Endodermal cell (in vitro differentiated cells): ENCODE data around the gene NPSR1. TPM values are rescaled to one million over a fixed set of nuclear protein-coding genes. Genes with fewer than 3 reads are reported as not detected.
A peak's percentile ranks its signal among the peaks of the same experiment; 100 is the strongest.

Experiments
- DNase-seq: peaks from one replicate; pipeline ENCODE4 v3.0.0-alpha.2; 2017
- H3K27ac ChIP-seq: 2 replicates; pipeline ENCODE4 v1.5.1; 2013; ENCODE audit warnings: mild to moderate bottlenecking, low read depth, low read length, moderate library complexity
- H3K27me3 ChIP-seq: 2 replicates; pipeline ENCODE4 v1.6.1; 2013; ENCODE audit warnings: mild to moderate bottlenecking, low read length, moderate library complexity; ENCODE audit not compliant: insufficient read depth, control insufficient read depth, poor library complexity, severe bottlenecking
- H3K36me3 ChIP-seq: 2 replicates; pipeline ENCODE4 v1.7.0; 2013; ENCODE audit warnings: mild to moderate bottlenecking, low read length, moderate library complexity; ENCODE audit not compliant: control insufficient read depth, insufficient read depth
- H3K4me1 ChIP-seq: one replicate; pipeline ENCODE4 v1.7.0; 2013; ENCODE audit warnings: low read length; ENCODE audit not compliant: control insufficient read depth, insufficient read depth
- H3K4me3 ChIP-seq: 2 replicates; pipeline ENCODE4 v1.5.1; 2013; ENCODE audit warnings: mild to moderate bottlenecking, low read length, moderate library complexity
- H3K9ac ChIP-seq: 2 replicates; pipeline ENCODE4 v1.6.1; 2013; ENCODE audit warnings: mild to moderate bottlenecking, low read length, moderate library complexity; ENCODE audit not compliant: poor library complexity, severe bottlenecking; ENCODE audit errors: extremely low read depth
- H3K9me3 ChIP-seq: 2 replicates; pipeline ENCODE4 v1.6.1; 2013; ENCODE audit warnings: mild to moderate bottlenecking, low read length, moderate library complexity; ENCODE audit not compliant: control insufficient read depth
- H3K27ac Mint-ChIP-seq: 2 replicates; pipeline ENCODE4 v1.8.0; 2020; ENCODE audit warnings: mixed read lengths
- H3K27me3 Mint-ChIP-seq: 2 replicates; pipeline ENCODE4 v1.8.0; 2021; ENCODE audit warnings: mild to moderate bottlenecking, mixed read lengths; ENCODE audit not compliant: insufficient read depth
- H3K36me3 Mint-ChIP-seq: 2 replicates; pipeline ENCODE4 v1.8.0; 2020; ENCODE audit warnings: low read depth, mixed read lengths
- H3K4me1 Mint-ChIP-seq: 2 replicates; pipeline ENCODE4 v1.8.0; 2020; ENCODE audit warnings: mixed read lengths
- H3K4me3 Mint-ChIP-seq: 2 replicates; pipeline ENCODE4 v1.8.0; 2020; ENCODE audit warnings: mild to moderate bottlenecking, moderate library complexity, mixed read lengths
- H3K9me3 Mint-ChIP-seq: 2 replicates; pipeline ENCODE4 v1.8.0; 2020; ENCODE audit warnings: mild to moderate bottlenecking, mixed read lengths
- CTCF ChIP-seq: fragments of 200-600 bp; sonication (generic); conservative IDR thresholded peaks from 2 replicates; pipeline ENCODE4 v1.5.0; 2021; ENCODE audit warnings: antibody characterized with exemption, mild to moderate bottlenecking
- WGBS, 2 experiments: methylation state at CpG; one replicate each; pipeline versions ENCODE4 v1.1.5 to v1.1.7; 2013; ENCODE audit warnings: missing lambda C conversion rate in 2 of 2, mixed read lengths in 1 of 2; ENCODE audit not compliant: insufficient coverage in 1 of 2, insufficient read length in 1 of 2; 5-methylcytosine and 5-hydroxymethylcytosine counted together
- total RNA-seq, 2 donors: library from RNA; stranded (reverse); fragmentation: NEBNext Ultra II Directional in 1 of 2; extraction: Animal tissue kit (Norgen Biotek cat#: 25700) in 1 of 2; gene quantifications; 2 replicates in 1 of 2; 3 replicates in 1 of 2; pipeline ENCODE4 v1.2.1, GENCODE V29; 2021

Gene NPSR1
- total RNA-seq, 2 donors from 2014 or later = not detected

DNA sequence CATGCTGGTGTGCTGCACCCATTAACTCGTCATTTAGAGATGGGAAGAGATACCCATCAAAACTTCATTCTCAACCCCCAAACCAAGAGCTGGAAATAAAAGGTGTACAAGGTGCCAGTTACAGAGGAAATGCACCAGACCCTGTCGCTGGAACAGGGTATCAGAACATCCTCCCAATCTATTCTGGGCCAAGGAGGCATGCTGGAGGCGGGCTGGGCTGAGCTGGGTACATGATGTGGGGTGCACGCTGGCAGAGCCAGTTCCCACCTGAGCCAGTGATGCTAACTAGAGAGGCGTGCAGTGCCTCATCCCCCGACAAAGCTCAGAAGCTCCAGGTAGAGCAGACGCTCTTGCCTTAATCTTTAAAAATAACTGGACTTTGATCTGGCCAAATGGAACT is 70.1 kb downstream of the NPSR1 start:
- no peak overlapping the region for H3K27ac Mint-ChIP-seq
- H3K27me3 ChIP-seq = no peaks in the 10 kb centered on the region
- H3K9me3 Mint-ChIP-seq = no peaks in the 10 kb centered on the region
- no peaks in the 10 kb centered on the region for H3K4me1 ChIP-seq
- no peak for DNase-seq
- peaks cover 1% of the 10 kb centered on the region for H3K4me1 Mint-ChIP-seq
- no peak overlapping the region for H3K4me3 ChIP-seq
- H3K27ac ChIP-seq = no peak overlapping the region
- H3K36me3 Mint-ChIP-seq = no peaks in the 10 kb centered on the region
- H3K36me3 ChIP-seq = no peaks in the 10 kb centered on the region
- H3K27me3 Mint-ChIP-seq = no peaks in the 10 kb centered on the region
- WGBS, 2 experiments = 89 to 90% methylated on average over 4 to 6 of the region's 7 CpGs
- no peak overlapping the region for H3K4me3 Mint-ChIP-seq
- no peaks in the 10 kb centered on the region for H3K9me3 ChIP-seq
- no peak for TF ChIP-seq CTCF
- H3K9ac ChIP-seq = no peak overlapping the region

GRCh38 chr7:34734771-34735170 is 76.8 kb downstream of the NPSR1 start:
- Histone ChIP-seq H3K4me1 (no peaks in the 10 kb centered on the region), H3K9me3 (no peaks in the 10 kb centered on the region), H3K27me3 (no peaks in the 10 kb centered on the region), H3K36me3 (no peaks in the 10 kb centered on the region), H3K9ac (no peak overlapping the region), H3K27ac (no peak overlapping the region), H3K4me3 (no peak overlapping the region)
- Mint-ChIP-seq H3K9me3 (no peaks in the 10 kb centered on the region), H3K36me3 (no peaks in the 10 kb centered on the region), H3K27ac (no peak overlapping the region), H3K4me3 (no peak overlapping the region), H3K4me1 (peaks cover 1% of the 10 kb centered on the region), H3K27me3 (no peaks in the 10 kb centered on the region)
- peak; percentile 18 for TF ChIP-seq CTCF
- 83 to 97% methylated on average over 1 of the region's 1 CpG for WGBS, 2 experiments
- DNase-seq = no peak

GRCh38 chr7:34735526-34735925 is 77.5 kb downstream of the NPSR1 start:
- no peak overlapping the region for H3K27ac ChIP-seq
- Mint-ChIP-seq H3K27me3 (no peaks in the 10 kb centered on the region), H3K27ac (no peak overlapping the region), H3K9me3 (peaks cover 3% of the 10 kb centered on the region), H3K36me3 (no peaks in the 10 kb centered on the region), H3K4me1 (peaks cover 1% of the 10 kb centered on the region), H3K4me3 (no peak overlapping the region)
- no peaks in the 10 kb centered on the region for H3K27me3 ChIP-seq
- H3K4me1 ChIP-seq = no peaks in the 10 kb centered on the region
- H3K36me3 ChIP-seq = no peaks in the 10 kb centered on the region
- H3K9ac ChIP-seq = no peak overlapping the region
- peaks cover 2% of the 10 kb centered on the region for H3K9me3 ChIP-seq
- no peak overlapping the region for H3K4me3 ChIP-seq
- TF ChIP-seq CTCF = no peak
- WGBS, 2 experiments = 100% methylated on average over 1 of the region's 2 CpGs; no CpG with 5 or more reads in 1 of the 2 experiments
- no peak for DNase-seq
